Tongue (tissue), 2 donors: ENCODE results near the gene HJURP. TPM values are rescaled to one million over a fixed set of nuclear protein-coding genes. Genes with fewer than 3 reads are reported as not detected.
"Not testable (repeated sequence)": the region's sequence is repeated elsewhere in the genome, so short reads cannot be mapped to it uniquely, and the experiment has no call there.

Experiments used
- DNase-seq: peaks from one replicate; pipeline ENCODE4 v3.0.0-alpha.2; 2015
- total RNA-seq: library from RNA; depleted of rRNA; stranded (reverse); fragments of >200 nt; gene quantifications from one replicate; pipeline ENCODE4 v1.2.3, GENCODE V29; 2014

Gene HJURP
- 9.8 TPM for total RNA-seq

GRCh38 chr2:233854241-233854981, at the start of gene HJURP:
Gene HJURP, minus strand, starts transcription at chr2:233854535. Its CDS starts 35 bp downstream, at chr2:233854500.
- DNase-seq = peak; percentile 98

GRCh38 chr2:233901884-233902283, 47.5 kb upstream of the HJURP start:
- no peak for DNase-seq

GRCh38 chr2:233901367-233901766, 47.0 kb upstream of the HJURP start:
- no peak for DNase-seq

- DNase-seq = not testable (repeated sequence)
Measured at GRCh38 chr2:233896253-233896652, 41.9 kb upstream of the HJURP start.

- peak; percentile 55 for DNase-seq
Measured at GRCh38 chr2:233892793-233893192, 38.5 kb upstream of the HJURP start.

GRCh38 chr2:233882353-233882752, 28.0 kb upstream of the HJURP start:
- DNase-seq = no peak

- not testable (repeated sequence) for DNase-seq
Measured at GRCh38 chr2:233872125-233872524, 17.8 kb upstream of the HJURP start.

GRCh38 chr2:233871432-233871831, 17.1 kb upstream of the HJURP start:
- no peak for DNase-seq

- peak; percentile 67 for DNase-seq
Measured at GRCh38 chr2:233867993-233868532, 13.7 kb upstream of the HJURP start, which contains the start of gene MSL3B. Gene MSL3B, minus strand, starts transcription at chr2:233868386.

GRCh38 chr2:233866479-233866878, 12.1 kb upstream of the HJURP start:
- no peak for DNase-seq

- no peak for DNase-seq
Measured at GRCh38 chr2:233865838-233866237, 11.5 kb upstream of the HJURP start.

- DNase-seq = no peak
Measured at GRCh38 chr2:233862261-233862768, 8.0 kb upstream of the HJURP start.

GRCh38 chr2:233858331-233858730, 4.0 kb upstream of the HJURP start:
- no peak for DNase-seq

- peak; percentile 7 for DNase-seq
Measured at GRCh38 chr2:233857511-233858141, 3.3 kb upstream of the HJURP start.

GRCh38 chr2:233856184-233856583, 1.8 kb upstream of the HJURP start:
- DNase-seq = peak; percentile 37

- peak; percentile 58 for DNase-seq
Measured at GRCh38 chr2:233855345-233855744, 1.0 kb upstream of the HJURP start.

- DNase-seq = no peak
Measured at GRCh38 chr2:233853883-233854240, 473 bp downstream of the HJURP start.

GRCh38 chr2:233853353-233853752, 982 bp downstream of the HJURP start:
- DNase-seq = no peak

GRCh38 chr2:233852056-233852455, 2.3 kb downstream of the HJURP start:
- no peak for DNase-seq

GRCh38 chr2:233851169-233851568, 3.2 kb downstream of the HJURP start:
- DNase-seq = no peak

- DNase-seq = no peak
Measured at GRCh38 chr2:233850745-233851144, 3.6 kb downstream of the HJURP start.

- no peak for DNase-seq
Measured at GRCh38 chr2:233849607-233850271, 4.6 kb downstream of the HJURP start.

GRCh38 chr2:233848276-233848675, 6.1 kb downstream of the HJURP start:
- no peak for DNase-seq
